Uterus (tissue), 2 donors: ENCODE data around the gene OBSCN.

Experiments used
- CTCF ChIP-seq, 4 experiments: fragments of 200-600 bp in 2 of 4; fragments of 450-650 bp in 2 of 4; sonication (generic) in 2 of 4; IDR thresholded peaks; one replicate each; pipeline ENCODE4 v1.5.1; 2016 to 2019; ENCODE audit warnings: antibody characterized with exemption in 4 of 4, mild to moderate bottlenecking in 2 of 4, moderate library complexity in 1 of 4
- POLR2A ChIP-seq, 2 donors: fragments of 450-650 bp; IDR thresholded peaks; one replicate each; pipeline ENCODE4 v1.6.1; 2016; ENCODE audit warnings: antibody characterized with exemption in 2 of 2, mild to moderate bottlenecking in 1 of 2, moderate library complexity in 1 of 2

DNA sequence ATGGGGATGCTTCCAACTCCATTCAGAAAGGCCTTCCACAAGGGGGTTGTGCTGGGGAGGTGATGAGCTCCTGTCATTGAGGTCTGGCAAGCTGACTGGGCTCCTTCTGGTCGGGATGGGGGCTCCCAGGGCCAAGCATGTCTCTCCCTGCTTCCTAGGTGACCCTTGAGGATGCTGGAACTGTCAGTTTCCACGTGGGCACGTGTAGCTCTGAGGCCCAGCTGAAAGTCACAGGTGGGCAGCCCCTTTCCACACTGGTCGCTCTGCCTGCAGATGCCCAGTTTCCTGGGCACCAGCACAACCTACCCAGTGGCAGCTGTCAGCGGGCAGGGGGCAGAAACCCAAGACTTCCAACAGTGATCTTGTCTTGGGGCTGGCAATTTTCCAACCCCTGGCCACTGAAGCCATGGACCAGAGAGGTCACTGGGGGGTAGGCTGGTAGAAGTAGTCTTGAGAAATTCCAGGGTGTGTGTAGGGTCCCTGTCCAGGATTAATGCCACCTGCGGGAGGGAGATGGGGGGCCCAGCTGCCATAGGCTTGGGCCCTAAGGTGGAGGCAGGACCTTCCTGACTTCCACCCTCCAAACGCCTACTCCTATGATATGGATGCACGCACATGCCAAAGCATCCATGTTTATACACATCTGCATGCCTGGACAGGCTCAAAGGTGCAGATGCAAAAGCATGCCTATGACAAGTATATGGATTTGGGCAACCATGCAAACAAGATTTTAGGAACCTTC lies 101.7 kb downstream of the OBSCN start:
- TF ChIP-seq CTCF (IDR thresholded peaks at IDR 0.05), result no peak
- TF ChIP-seq POLR2A (IDR thresholded peaks at IDR 0.05), result no peak
